MM.1S (cell line): ENCODE data around the gene TARBP1.

ENCODE experiments used
- DNase-seq: peaks from one replicate; pipeline ENCODE4 v3.0.0-alpha.2; 2015
- H2AFZ ChIP-seq: fragments of 300-600 bp; sonication (generic); 2 replicates; pipeline ENCODE4 v1.6.0; 2016; ENCODE audit warnings: antibody characterized with exemption, low read length
- H3F3A ChIP-seq: fragments of 300-600 bp; sonication (generic); 2 replicates; pipeline ENCODE4 v1.6.1; 2016; ENCODE audit warnings: mild to moderate bottlenecking, antibody characterized with exemption, low read length, moderate library complexity, mixed read lengths; ENCODE audit not compliant: insufficient read depth
- H3K27ac ChIP-seq: fragments of 300-600 bp; sonication (generic); 2 replicates; pipeline ENCODE4 v1.5.1; 2016; ENCODE audit warnings: mild to moderate bottlenecking, low read length
- H3K27me3 ChIP-seq: fragments of 300-600 bp; sonication (generic); replicated peaks from 2 replicates; pipeline ENCODE4 v1.6.0; 2016; ENCODE audit warnings: low read length; ENCODE audit not compliant: insufficient read depth
- H3K36me3 ChIP-seq: fragments of 300-600 bp; sonication (generic); replicated peaks from 2 replicates; pipeline ENCODE4 v1.6.1; 2016; ENCODE audit warnings: mild to moderate bottlenecking, low read length, mixed read lengths; ENCODE audit not compliant: insufficient read depth
- H3K4me1 ChIP-seq: fragments of 300-600 bp; sonication (generic); 2 replicates; pipeline ENCODE4 v1.6.1; 2016; ENCODE audit warnings: low read length, mixed read lengths
- H3K4me2 ChIP-seq: fragments of 300-600 bp; sonication (generic); 2 replicates; pipeline ENCODE4 v1.6.0; 2016; ENCODE audit warnings: low read depth, low read length
- H3K4me3 ChIP-seq: fragments of 300-600 bp; sonication (generic); 2 replicates; pipeline ENCODE4 v1.5.1; 2016; ENCODE audit warnings: low read length, mixed read lengths
- H3K79me2 ChIP-seq: fragments of 300-600 bp; sonication (generic); 2 replicates; pipeline ENCODE4 v1.6.1; 2016; ENCODE audit warnings: mixed run types, low read length, mixed read lengths
- H3K9ac ChIP-seq: fragments of 300-600 bp; sonication (generic); 2 replicates; pipeline ENCODE4 v1.6.1; 2016; ENCODE audit warnings: low read length, mixed read lengths
- H3K9me2 ChIP-seq: fragments of 300-600 bp; sonication (generic); replicated peaks from 2 replicates; pipeline ENCODE4 v1.6.1; 2016; ENCODE audit warnings: mild to moderate bottlenecking, low read length, mixed read lengths; ENCODE audit not compliant: insufficient read depth
- H3K9me3 ChIP-seq: fragments of 300-600 bp; sonication (generic); replicated peaks from 2 replicates; pipeline ENCODE4 v1.6.1; 2016; ENCODE audit warnings: mild to moderate bottlenecking, low read length, mixed read lengths; ENCODE audit not compliant: insufficient read depth
- H4K20me1 ChIP-seq: fragments of 300-600 bp; sonication (generic); 2 replicates; pipeline ENCODE4 v1.6.1; 2016; ENCODE audit warnings: mild to moderate bottlenecking, low read length, moderate library complexity, mixed read lengths; ENCODE audit not compliant: insufficient read depth
- EZH2 ChIP-seq: fragments of 300-600 bp; sonication (generic); optimal IDR thresholded peaks from 2 replicates; pipeline ENCODE3; 2017; ENCODE audit warnings: low read depth, mild to moderate bottlenecking, antibody characterized with exemption, low read length, mixed read lengths
- EZH2phosphoT487 ChIP-seq: fragments of 300-600 bp; sonication (generic); IDR thresholded peaks from 2 replicates; pipeline ENCODE4 v1.6.1; 2018; ENCODE audit warnings: antibody characterized with exemption, low read length
- TF ChIP-seq, protein P1 (sequence below): fragments of 300-600 bp; sonication (generic); IDR thresholded peaks from 2 replicates; pipeline ENCODE4 v1.5.1; 2016; ENCODE audit warnings: antibody characterized with exemption, low read length, mixed read lengths

Gene TARBP1

DNA sequence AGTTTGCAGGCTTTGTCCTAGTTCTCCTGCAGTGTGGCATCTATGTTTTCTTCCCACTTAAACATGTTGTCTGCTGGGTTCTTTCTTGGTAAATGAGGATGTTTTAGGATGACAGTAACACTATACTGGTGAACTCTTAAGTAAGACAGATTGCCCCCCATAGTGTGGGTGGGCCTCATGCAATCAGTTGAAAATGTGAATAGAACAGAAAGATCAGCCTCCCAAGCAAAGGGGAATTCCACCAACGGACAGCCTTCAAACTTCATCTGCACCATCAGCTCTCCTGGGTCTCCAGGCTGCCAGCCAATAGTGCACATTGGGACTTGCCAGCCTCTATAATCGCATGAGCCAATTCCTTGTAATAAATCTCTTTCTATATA is 10.7 kb upstream of the TARBP1 start:
- Histone ChIP-seq H3F3A (peaks cover 4% of the 10 kb centered on the region; the same call in 1 of the 2 replicates), H3K27ac (no peak overlapping the region), H4K20me1 (no peaks in the 10 kb centered on the region), H3K4me1 (peaks cover 30% of the 10 kb centered on the region), H3K9me2 (no peaks in the 10 kb centered on the region), H3K4me3 (no peak overlapping the region), H3K27me3 (no peaks in the 10 kb centered on the region), H3K36me3 (no peaks in the 10 kb centered on the region), H3K4me2 (no peak overlapping the region; the same call in 1 of the 2 replicates), H2AFZ (no peak overlapping the region), H3K9ac (no peak overlapping the region), H3K9me3 (no peaks in the 10 kb centered on the region), H3K79me2 (no peaks in the 10 kb centered on the region)
- TF ChIP-seq EZH2 (no peak), EZH2phosphoT487 (no peak)
- TF ChIP-seq, protein P1, sequence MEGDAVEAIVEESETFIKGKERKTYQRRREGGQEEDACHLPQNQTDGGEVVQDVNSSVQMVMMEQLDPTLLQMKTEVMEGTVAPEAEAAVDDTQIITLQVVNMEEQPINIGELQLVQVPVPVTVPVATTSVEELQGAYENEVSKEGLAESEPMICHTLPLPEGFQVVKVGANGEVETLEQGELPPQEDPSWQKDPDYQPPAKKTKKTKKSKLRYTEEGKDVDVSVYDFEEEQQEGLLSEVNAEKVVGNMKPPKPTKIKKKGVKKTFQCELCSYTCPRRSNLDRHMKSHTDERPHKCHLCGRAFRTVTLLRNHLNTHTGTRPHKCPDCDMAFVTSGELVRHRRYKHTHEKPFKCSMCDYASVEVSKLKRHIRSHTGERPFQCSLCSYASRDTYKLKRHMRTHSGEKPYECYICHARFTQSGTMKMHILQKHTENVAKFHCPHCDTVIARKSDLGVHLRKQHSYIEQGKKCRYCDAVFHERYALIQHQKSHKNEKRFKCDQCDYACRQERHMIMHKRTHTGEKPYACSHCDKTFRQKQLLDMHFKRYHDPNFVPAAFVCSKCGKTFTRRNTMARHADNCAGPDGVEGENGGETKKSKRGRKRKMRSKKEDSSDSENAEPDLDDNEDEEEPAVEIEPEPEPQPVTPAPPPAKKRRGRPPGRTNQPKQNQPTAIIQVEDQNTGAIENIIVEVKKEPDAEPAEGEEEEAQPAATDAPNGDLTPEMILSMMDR, result no peak
- DNase-seq, result no peak

DNA sequence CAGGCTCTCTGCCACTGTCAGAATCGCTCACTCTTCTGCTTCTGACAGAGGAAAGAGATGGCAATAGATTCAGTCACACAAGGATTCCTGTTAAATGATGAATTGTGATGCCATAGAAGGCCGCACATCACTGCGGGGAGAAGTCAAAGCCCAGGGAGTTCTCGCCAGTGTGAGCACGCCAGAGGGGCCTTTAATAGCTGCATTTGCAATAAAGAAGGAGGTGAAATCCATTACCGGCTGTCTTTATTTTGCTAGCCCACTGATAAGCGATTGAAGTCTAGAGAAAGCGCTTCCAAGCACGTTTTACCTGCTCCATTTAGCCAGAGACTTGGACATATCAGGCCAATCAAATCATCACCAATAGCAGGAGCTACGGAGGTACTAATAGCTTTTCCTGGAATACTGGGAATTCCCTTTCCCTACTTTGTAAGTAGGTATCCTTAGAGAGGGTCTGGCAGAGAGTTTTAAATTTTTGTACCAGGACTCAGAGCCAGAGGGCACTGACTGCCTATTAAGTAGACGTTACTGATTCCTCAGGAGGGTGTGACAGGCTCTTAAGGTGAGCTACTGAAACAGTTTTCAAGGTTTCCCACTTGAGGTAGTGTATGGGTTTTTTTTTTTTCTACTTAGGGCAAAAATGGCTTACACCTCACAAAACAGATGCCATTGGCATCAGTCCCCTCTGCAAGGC is 10.2 kb upstream of the TARBP1 start:
- Histone ChIP-seq H3K36me3 (no peaks in the 10 kb centered on the region), H3K9me2 (no peaks in the 10 kb centered on the region), H3K4me3 (no peak overlapping the region), H3K27ac (no peak overlapping the region), H3K4me2 (no peak overlapping the region; the same call in 1 of the 2 replicates), H3K79me2 (no peaks in the 10 kb centered on the region), H3K4me1 (peaks cover 25% of the 10 kb centered on the region), H2AFZ (no peak overlapping the region), H3K27me3 (no peaks in the 10 kb centered on the region), H3K9me3 (no peaks in the 10 kb centered on the region), H3K9ac (no peak overlapping the region), H3F3A (no peaks in the 10 kb centered on the region), H4K20me1 (no peaks in the 10 kb centered on the region)
- TF ChIP-seq EZH2 (no peak), EZH2phosphoT487 (no peak)
- TF ChIP-seq, protein P1, result no peak
- no peak for DNase-seq

DNA sequence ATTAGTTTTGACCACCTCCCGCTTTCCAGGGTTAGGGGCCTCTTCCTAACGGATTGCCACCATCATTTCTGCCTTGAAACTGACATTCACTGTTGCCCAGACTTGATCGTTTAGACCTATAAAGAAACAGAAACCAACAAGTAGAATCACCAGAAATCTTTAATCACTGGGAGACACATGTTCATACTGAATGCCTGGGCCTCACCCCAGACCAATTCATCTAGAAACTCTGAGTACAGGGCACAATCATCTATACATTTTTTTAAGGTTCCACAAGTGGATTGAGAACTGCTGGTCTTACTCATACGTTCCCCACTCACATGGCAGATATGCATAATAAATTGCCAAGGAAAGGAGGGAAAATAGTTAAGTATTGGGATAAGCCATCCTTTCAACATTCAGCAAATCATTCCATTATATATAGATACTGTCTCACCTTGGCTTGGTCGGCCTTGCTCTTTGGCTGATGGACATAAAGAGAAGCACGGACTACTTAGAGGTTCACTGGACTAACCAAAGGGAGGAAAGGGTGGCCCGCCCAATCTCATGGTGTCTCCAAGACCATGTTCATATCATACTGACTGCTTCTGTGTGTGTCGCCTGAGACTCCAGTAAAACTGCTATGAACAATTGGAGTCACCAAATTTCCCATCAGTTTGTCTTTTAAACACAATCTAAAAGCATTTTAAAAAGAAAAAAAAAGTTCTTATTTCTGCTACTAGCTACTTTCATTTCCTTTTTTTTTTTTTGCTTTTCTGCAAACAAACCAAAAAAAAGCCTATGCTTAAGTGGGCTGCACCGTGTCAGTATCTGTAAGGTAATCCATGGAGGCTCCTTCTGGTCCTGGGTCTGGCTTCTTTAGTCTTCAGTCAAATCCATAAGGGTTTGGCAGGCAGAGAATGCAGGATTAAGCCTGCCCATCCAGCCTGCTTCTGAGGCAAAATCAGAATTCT is 9.4 kb upstream of the TARBP1 start:
- H2AFZ ChIP-seq, result no peak overlapping the region
- no peaks in the 10 kb centered on the region for H3K36me3 ChIP-seq
- no peak for TF ChIP-seq EZH2
- TF ChIP-seq EZH2phosphoT487, result no peak
- TF ChIP-seq, protein P1, result no peak
- no peak overlapping the region for H3K4me3 ChIP-seq
- H3K79me2 ChIP-seq, result no peaks in the 10 kb centered on the region
- DNase-seq, result no peak
- peaks cover 24% of the 10 kb centered on the region for H3K4me1 ChIP-seq
- H3K27me3 ChIP-seq, result no peaks in the 10 kb centered on the region
- no peaks in the 10 kb centered on the region for H3K9me3 ChIP-seq
- H3K4me2 ChIP-seq, result no peak overlapping the region; the same call in 1 of the 2 replicates
- H3F3A ChIP-seq, result no peaks in the 10 kb centered on the region
- H3K27ac ChIP-seq, result no peak overlapping the region
- no peak overlapping the region for H3K9ac ChIP-seq
- H4K20me1 ChIP-seq, result no peaks in the 10 kb centered on the region
- H3K9me2 ChIP-seq, result no peaks in the 10 kb centered on the region
